Measurements from ENCODE around the gene HFE.
A peak's percentile ranks its signal among the peaks of the same experiment; 100 is the strongest.
"Not testable (repeated sequence)": the region's sequence is repeated elsewhere in the genome, so short reads cannot be mapped to it uniquely, and the experiment has no call there.

The HFE gene

DNA sequence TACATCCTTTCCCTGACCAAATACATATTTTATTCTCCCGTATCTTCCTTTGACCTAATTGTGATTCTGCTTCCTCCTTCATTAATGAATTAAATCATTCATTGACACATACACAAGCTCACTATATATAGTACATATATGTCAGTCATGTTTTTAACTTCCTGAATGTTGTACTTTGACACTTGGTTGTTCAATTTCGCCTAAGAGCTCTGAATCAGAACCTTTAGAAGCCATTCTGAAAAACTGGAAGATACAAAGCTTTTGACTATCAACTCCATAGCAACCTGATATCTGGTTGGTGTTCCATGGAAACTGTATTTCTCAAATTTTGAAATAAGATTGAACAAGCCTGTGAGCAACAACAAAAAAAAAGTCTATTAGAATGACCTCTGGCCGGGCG is 27.3 kb upstream of the HFE start:
- DNase-seq (ENCODE audit: low read depth): no peak

GRCh38 chr6:26064619-26065257 is 22.5 kb upstream of the HFE start:
- no peak for DNase-seq (ENCODE audit: low read depth)

GRCh38 chr6:26065952-26066380 is 21.3 kb upstream of the HFE start:
- DNase-seq (ENCODE audit: low read depth): peak; percentile 78

GRCh38 chr6:26067367-26067766 is 19.9 kb upstream of the HFE start:
- DNase-seq (ENCODE audit: low read depth): no peak

GRCh38 chr6:26068036-26068435 is 19.2 kb upstream of the HFE start:
- DNase-seq (ENCODE audit: low read depth): no peak

DNA sequence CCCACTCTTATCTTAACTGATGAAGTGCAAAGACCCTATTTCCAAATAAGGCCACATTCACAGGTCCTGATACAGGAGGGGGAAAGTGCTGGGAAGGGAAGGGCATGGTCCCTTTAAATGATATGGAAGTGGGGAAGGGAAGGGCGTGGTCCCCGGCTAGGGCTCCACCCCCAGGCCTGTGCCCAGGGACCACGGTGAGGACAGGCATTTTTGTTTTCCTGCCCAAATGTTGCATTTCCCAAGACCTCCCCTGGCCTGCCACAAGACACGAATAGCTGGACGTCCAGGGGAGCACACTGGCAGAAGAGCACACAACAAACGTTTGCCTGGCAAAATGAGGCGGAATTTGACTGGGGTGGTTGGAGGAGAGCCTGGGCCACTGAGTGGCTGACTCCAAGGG is 16.1 kb upstream of the HFE start:
- DNase-seq (ENCODE audit: low read depth): no peak

- no peak for DNase-seq (ENCODE audit: low read depth)
These were observed 12.0 kb upstream of the HFE start for GRCh38 chr6:26075063-26075717.

GRCh38 chr6:26078066-26078465 is 9.2 kb upstream of the HFE start:
- not testable (repeated sequence) for DNase-seq (ENCODE audit: low read depth)

DNA sequence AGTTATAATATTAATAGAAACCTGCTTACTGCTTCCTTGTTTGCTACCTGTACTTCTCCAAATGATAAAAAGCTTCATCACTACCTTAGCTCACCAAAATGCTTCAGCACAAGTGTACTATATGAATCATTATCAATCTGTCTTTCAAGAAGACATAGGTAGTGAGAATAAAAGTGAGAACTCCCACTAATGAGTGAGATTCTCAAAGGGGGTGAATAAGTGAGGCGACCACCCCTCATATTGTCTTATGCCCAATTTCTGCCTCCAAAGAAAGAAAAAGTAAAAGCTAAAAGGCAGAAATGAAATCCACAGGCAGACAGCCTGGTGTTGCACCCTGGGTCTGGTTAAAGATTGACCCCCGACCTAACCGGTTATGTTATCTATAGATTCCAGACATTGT is 6.1 kb upstream of the HFE start:
- DNase-seq (ENCODE audit: low read depth): not testable (repeated sequence)

DNA sequence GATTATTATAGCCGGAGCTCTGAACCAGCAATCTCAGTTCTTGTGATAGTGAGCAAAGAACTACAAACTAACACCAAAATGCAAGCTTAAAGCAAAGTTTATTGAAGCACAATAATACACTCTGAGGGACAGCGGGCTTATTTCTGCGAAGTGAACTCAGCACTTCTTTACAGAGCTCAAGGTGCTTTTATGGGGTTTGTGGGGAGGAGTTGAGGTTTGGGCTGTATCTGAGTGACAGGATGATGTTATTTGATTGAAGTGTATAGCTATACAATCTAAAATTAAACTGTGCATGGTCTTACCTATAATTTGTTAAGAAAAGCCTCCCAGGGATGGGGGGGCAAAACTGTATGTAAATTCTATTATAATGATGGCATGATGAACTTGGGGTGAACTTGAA is 1.0 kb upstream of the HFE start:
- no peak for DNase-seq (ENCODE audit: low read depth)

- DNase-seq (ENCODE audit: low read depth): no peak
These were observed 1.1 kb downstream of the HFE start for GRCh38 chr6:26088344-26088743.

GRCh38 chr6:26089272-26089671 is 2.0 kb downstream of the HFE start:
- no peak for DNase-seq (ENCODE audit: low read depth)

DNA sequence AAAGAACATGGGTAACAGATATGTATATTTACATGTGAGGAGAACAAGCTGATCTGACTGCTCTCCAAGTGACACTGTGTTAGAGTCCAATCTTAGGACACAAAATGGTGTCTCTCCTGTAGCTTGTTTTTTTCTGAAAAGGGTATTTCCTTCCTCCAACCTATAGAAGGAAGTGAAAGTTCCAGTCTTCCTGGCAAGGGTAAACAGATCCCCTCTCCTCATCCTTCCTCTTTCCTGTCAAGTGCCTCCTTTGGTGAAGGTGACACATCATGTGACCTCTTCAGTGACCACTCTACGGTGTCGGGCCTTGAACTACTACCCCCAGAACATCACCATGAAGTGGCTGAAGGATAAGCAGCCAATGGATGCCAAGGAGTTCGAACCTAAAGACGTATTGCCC is 5.2 kb downstream of the HFE start:
- DNase-seq (ENCODE audit: low read depth): no peak

DNA sequence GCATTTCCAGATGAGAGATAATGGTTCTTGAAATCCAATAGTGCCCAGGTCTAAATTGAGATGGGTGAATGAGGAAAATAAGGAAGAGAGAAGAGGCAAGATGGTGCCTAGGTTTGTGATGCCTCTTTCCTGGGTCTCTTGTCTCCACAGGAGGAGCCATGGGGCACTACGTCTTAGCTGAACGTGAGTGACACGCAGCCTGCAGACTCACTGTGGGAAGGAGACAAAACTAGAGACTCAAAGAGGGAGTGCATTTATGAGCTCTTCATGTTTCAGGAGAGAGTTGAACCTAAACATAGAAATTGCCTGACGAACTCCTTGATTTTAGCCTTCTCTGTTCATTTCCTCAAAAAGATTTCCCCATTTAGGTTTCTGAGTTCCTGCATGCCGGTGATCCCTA is 6.8 kb downstream of the HFE start:
- no peak for DNase-seq (ENCODE audit: low read depth)

- DNase-seq (ENCODE audit: low read depth): peak; percentile 54
These were observed 10.1 kb downstream of the HFE start for GRCh38 chr6:26097268-26097875.

DNA sequence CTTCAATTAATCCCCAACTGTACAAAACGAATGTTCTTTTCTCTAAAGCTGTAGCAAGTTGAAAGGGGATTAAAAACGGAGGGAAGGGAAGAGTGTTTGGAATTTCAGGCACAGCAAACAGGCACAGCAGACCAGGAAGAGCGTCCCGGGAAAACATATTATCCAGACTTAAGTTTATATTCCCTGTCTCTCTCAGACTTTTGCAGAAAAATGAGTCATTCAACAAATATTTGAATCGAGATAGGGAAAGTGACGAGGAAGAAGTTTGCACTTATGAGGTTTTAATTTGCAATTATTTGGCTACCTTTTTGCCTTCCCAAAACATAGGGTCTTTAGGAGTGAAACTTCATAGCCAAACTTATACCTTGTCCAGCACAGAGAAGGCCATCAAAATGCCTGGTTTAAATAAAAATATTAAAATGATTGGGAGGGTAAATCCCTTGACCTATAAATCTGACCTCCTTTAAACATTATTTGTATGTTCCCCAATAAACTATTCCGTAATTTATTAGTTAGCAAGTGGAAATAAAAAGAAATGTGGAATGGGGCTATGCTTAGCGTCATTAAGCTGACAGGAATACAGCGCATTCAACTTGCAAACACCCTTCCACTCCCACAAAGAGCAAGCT is 16.0 kb downstream of the HFE start:
- no peak for DNase-seq (ENCODE audit: low read depth)

DNA sequence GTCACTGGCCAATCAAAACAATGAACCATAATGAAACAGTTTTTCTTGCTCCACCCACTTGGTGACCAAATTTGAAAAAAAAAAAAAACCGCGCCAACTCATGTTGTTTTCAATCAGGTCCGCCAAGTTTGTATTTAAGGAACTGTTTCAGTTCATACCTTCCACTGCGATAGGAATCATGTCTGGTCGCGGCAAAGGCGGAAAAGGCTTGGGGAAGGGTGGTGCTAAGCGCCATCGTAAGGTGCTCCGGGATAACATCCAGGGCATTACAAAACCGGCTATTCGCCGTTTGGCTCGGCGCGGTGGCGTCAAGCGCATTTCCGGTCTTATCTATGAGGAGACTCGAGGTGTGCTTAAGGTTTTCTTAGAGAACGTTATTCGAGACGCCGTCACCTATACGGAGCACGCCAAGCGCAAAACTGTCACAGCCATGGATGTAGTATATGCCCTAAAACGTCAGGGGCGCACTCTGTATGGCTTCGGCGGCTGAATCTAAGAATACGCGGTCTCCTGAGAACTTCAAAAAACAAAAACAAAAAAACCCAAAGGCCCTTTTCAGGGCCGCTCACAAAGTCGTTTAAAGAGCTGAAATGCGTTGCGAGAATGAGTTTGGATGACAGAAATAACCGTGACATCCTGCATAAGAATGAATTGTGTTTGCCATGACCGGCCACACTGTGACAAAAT is 16.7 kb downstream of the HFE start:
- DNase-seq (ENCODE audit: low read depth): peak; percentile 94

DNA sequence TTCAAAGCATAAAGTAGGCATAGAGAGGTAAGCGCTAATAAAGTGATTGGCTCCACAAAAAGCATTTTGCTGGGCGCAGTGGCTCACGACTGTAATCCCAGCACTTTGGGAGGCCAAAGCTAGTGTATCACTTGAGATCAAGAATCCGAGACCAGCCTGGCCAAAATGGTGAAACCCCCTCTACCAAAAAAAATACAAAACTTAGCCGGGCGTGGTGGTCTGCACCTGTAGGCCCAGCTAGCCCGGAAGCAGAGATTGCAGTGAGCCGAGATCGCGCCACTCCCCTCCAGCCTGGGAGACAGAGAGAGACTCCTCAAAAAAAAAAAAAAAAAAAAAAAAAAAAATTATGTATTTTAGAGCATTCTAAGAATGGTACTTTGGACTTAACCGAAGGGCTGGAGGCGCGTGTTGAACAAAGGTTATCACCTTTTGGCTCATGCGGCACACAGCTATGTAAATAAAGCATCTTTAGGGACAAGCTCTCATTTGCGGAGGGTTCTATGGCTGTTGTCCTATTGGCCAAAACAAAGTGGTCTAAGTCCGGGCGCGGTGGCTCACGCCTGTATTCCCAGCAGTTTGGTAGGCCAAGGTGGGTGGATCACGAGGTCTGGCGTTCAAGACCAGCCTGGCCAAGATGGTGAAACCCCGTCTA is 17.4 kb downstream of the HFE start:
- DNase-seq (ENCODE audit: low read depth): no peak

- DNase-seq (ENCODE audit: low read depth): no peak
These were observed 18.0 kb downstream of the HFE start for GRCh38 chr6:26105109-26105730.

DNA sequence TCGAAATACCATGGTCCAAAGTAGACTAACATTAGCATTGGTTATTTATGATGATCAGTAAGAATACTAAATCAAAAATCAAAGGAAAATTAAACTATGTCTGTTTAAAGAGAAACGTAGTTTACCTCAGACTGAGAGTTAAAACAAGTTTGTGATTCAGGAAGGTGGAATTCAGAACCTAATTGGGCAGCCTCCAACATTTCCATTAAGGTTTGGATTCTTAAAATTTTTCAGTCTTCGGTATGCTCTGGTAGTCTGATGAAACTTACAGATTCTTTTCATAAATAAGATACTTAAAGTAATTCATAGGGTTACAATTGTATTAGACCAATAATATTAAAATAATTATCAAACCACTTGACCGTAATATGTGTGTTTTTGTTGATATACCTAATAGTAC is 18.6 kb downstream of the HFE start:
- DNase-seq (ENCODE audit: low read depth): no peak

DNA sequence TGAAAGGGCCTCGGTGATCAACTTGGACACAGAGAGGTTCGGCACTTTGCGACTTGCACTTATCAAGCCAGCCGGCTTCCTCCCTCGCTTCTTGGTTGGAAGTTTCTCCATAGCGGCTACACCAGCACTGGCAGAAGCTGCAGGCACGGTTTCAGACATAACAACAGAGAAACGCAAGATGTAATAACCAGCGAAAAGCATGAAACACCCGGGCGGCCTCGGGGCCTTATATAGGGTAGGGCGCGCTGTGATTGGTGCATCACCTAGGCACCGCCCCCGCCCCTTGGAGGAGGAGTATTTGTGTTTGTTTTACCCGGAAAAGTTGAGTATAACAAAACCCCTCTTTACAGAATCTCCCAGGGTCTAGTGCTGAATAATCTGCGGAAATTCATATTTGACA is 20.7 kb downstream of the HFE start:
- no peak for DNase-seq (ENCODE audit: low read depth)

GRCh38 chr6:26109772-26110171 is 22.5 kb downstream of the HFE start:
- DNase-seq (ENCODE audit: low read depth): no peak
